Thoracic aorta (tissue), 2 donors: ENCODE data around the gene ABHD2. TPM values are rescaled to one million over a fixed set of nuclear protein-coding genes. Genes with fewer than 3 reads are reported as not detected.

Experiments
- ATAC-seq: fragments of 150-250 bp; one replicate; pipeline ENCODE4 v1.8.0; 2017; ENCODE audit warnings: low read depth; ENCODE audit not compliant: insufficient number of reproducible peaks, low FRiP score
- DNase-seq: peaks from one replicate; pipeline ENCODE4 v3.0.0-alpha.2; 2020; ENCODE audit warnings: low spot score
- H3K27ac ChIP-seq, 2 donors: fragments of 200-600 bp; sonication (generic); 1 replicate in 1 of 2; 2 replicates in 1 of 2; pipeline ENCODE4 v1.5.1; 2016; ENCODE audit warnings: mild to moderate bottlenecking in 2 of 2, moderate library complexity in 2 of 2
- H3K27me3 ChIP-seq: fragments of 200-600 bp; sonication (generic); replicated peaks from 2 replicates; pipeline ENCODE4 v1.6.0; 2016; ENCODE audit warnings: mild to moderate bottlenecking; ENCODE audit not compliant: insufficient read depth
- H3K36me3 ChIP-seq: fragments of 200-600 bp; sonication (generic); one replicate; pipeline ENCODE4 v1.5.1; 2016
- H3K4me1 ChIP-seq, 2 donors: fragments of 200-600 bp; sonication (generic); 1 replicate in 1 of 2; 2 replicates in 1 of 2; pipeline versions ENCODE4 v1.5.1 to v1.6.0; 2016; ENCODE audit warnings: low read depth in 2 of 2, mild to moderate bottlenecking in 1 of 2; ENCODE audit not compliant: control insufficient read depth in 1 of 2
- H3K4me3 ChIP-seq: fragments of 200-600 bp; sonication (generic); 2 replicates; pipeline ENCODE4 v1.5.1; 2016; ENCODE audit warnings: mild to moderate bottlenecking
- H3K9me3 ChIP-seq: fragments of 200-600 bp; sonication (generic); 2 replicates; pipeline ENCODE4 v1.5.1; 2016
- total RNA-seq, 2 donors: library from RNA; depleted of rRNA; stranded (reverse); fragments of >200 nt; gene quantifications; one replicate each; pipeline versions ENCODE4 v1.1.0 to v1.2.3, GENCODE V29; 2016
- TF ChIP-seq, protein P1 (sequence below): fragments of 200-600 bp; sonication (generic); IDR thresholded peaks from one replicate; pipeline ENCODE4 v1.5.1; 2019; ENCODE audit warnings: antibody characterized with exemption

ABHD2 gene
- total RNA-seq, 2 donors from 2014 or later = 177 to 283 TPM

DNA sequence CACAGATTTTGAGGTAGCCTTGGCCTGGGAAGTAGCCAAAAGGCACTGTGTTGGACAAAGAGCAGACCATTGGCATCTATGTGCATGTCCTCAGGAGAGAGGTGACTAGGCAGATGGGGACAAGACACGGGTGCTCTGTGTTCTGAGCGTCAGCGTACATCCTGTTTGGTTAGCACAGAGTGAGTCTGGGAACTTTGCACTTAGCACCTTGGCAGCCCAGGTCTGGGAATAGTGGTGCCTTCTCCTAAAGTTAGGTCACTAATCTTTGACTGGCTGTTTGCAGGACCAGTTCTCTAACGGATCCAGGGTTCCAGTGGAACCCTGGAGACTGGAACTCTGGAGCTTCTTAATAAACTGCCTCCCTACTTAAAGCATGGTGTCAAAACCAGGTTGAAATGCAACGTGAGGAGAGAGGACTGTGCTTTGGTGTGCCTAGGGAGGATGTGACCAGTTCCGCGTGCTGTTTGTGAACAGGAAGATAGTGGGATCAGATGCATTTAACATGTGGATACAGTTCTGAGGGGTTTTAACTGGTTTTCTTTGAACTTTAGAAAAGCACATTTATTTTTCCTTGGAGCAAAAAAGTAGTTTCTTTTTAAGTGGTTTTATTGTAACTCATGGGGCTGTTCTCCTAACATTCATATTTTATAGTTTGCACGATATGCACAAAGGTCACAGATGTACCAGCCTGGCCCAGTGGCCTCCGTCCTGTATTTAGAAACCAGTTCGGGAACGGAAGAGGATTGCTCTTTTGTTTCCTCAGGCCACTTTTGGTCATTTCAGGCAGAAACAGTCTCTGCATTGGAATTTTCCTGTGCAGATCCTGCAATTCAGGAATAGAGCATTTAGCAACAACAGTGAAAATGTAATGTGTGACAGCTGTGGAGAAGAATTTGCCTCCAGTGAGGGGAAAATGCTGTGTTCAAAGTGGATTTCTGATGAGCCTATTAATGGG, 48.8 kb downstream of the ABHD2 start:
- no peak for DNase-seq
- Histone ChIP-seq H3K36me3 (peaks cover 3% of the 10 kb centered on the region), H3K27ac (peak overlapping the region; percentile 94 to 95), H3K4me1 (peaks cover 53 to 91% of the 10 kb centered on the region in 2 donors), H3K27me3 (no peaks in the 10 kb centered on the region), H3K9me3 (no peaks in the 10 kb centered on the region), H3K4me3 (peak overlapping the region; percentile 12)
- TF ChIP-seq, protein P1, sequence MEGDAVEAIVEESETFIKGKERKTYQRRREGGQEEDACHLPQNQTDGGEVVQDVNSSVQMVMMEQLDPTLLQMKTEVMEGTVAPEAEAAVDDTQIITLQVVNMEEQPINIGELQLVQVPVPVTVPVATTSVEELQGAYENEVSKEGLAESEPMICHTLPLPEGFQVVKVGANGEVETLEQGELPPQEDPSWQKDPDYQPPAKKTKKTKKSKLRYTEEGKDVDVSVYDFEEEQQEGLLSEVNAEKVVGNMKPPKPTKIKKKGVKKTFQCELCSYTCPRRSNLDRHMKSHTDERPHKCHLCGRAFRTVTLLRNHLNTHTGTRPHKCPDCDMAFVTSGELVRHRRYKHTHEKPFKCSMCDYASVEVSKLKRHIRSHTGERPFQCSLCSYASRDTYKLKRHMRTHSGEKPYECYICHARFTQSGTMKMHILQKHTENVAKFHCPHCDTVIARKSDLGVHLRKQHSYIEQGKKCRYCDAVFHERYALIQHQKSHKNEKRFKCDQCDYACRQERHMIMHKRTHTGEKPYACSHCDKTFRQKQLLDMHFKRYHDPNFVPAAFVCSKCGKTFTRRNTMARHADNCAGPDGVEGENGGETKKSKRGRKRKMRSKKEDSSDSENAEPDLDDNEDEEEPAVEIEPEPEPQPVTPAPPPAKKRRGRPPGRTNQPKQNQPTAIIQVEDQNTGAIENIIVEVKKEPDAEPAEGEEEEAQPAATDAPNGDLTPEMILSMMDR = no peak
- peak; percentile 45 for ATAC-seq

DNA sequence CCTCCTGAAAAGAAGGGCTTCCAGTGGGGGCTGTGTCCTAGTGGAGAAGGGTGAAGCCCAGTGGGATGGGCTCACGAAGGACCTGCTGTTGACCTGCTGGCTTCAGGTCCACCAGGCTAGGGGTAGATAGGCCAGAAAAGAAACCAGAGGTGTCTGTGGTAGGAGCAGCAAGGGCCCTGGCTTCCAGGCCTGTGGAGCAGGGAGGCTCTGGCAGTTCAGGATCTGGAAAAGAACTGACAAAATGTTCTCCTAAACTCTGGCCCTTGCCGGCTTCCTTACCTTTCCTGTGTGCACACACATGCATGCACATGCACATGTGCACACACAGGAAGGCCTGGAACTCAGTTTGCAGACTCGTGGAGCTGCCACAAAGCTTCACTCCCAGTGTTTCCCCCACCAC, 49.7 kb downstream of the ABHD2 start:
- no peak for DNase-seq
- TF ChIP-seq, protein P1 = no peak
- Histone ChIP-seq H3K27me3 (no peaks in the 10 kb centered on the region), H3K9me3 (no peaks in the 10 kb centered on the region), H3K4me1 (peaks cover 50 to 90% of the 10 kb centered on the region in 2 donors), H3K4me3 (no peak overlapping the region), H3K27ac (peak overlapping the region; percentile 94 to 95), H3K36me3 (peaks cover 3% of the 10 kb centered on the region)
- no peak for ATAC-seq

DNA sequence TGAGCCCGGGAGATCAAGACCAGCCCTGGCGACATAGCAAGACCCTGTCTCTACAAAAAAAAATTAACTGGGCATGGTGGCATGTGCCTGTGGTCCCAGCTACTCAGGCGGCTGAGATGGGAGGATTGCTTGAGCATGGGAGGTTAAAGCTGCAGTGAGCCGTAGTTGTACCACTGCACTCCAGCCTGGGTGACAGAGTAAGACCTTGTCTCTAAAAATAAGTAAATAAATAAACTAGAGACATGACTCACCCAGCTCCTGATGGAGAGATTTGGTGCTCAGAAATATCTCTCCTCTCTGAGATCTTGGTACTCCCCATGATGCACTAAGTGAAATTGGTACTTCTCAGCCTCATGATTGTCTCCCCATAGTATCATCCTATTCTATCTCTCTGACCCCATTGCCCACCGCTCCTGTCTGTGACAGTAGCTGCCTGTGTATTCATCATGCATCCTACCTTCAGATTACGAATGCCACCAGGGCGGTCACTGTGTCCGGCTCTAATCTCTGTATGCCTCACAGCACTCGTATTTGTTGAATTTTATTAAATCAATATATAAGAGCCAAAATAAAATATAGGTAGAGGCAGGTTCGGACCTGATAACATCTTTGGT, 50.9 kb downstream of the ABHD2 start:
- H3K4me3 ChIP-seq = no peak overlapping the region
- no peaks in the 10 kb centered on the region for H3K9me3 ChIP-seq
- DNase-seq (no peak), ATAC-seq (peak; percentile 81)
- TF ChIP-seq, protein P1 = no peak
- H3K36me3 ChIP-seq = peaks cover 3% of the 10 kb centered on the region
- H3K27me3 ChIP-seq = no peaks in the 10 kb centered on the region
- peaks cover 60 to 92% of the 10 kb centered on the region in 2 donors for H3K4me1 ChIP-seq
- peak overlapping the region; percentile 94 to 95 for H3K27ac ChIP-seq

- DNase-seq = no peak
- Histone ChIP-seq H3K27me3 (no peaks in the 10 kb centered on the region), H3K4me1 (peaks cover 62 to 92% of the 10 kb centered on the region in 2 donors), H3K27ac (peak overlapping the region; percentile 94 to 95), H3K9me3 (no peaks in the 10 kb centered on the region), H3K4me3 (no peak overlapping the region), H3K36me3 (peaks cover 3% of the 10 kb centered on the region)
- TF ChIP-seq, protein P1 = no peak
- ATAC-seq = no peak
These were observed 51.6 kb downstream of the ABHD2 start for GRCh38 chr15:89139613-89140499.
